ENCODE results near the gene LTBP1. TPM values are rescaled to one million over a fixed set of nuclear protein-coding genes. Genes with fewer than 3 reads are reported as not detected.

LTBP1 gene
- total and polyA plus RNA-seq, 4 donors: 5.8 to 57.6 (median 10.2) TPM

DNA sequence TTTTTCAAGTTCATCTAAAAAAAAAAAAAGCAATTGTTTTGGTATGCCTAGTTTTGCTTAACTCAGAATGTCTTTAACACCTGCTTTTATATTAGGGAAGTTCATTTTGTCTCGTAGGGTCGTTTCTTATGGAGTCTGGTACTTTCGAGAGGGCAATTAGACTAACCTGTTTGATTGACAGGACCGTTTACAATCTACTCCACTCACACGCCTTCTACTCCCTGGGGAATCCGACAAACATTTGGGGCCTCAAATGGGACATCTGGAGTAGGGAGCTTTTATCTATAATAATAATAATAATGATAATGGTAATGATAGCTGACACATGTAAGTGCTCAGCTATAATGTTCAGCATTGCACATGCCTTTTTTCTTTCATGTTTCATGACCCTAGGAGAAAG lies 268.1 kb downstream of the LTBP1 start:
- 79% methylated on average over 6 of the region's 6 CpGs for WGBS
- peaks cover 0 to 10% (median 3%) of the 10 kb centered on the region in 4 donors for H3K4me1 ChIP-seq (ENCODE audit: control insufficient read depth in 4 of 4, insufficient read depth in 4 of 4, low read length in 3 of 4)
- H3K27ac ChIP-seq (ENCODE audit: low read depth in 1 of 2, low read length in 2 of 2): no peak overlapping the region
- H3K27me3 ChIP-seq (ENCODE audit: control insufficient read depth in 4 of 4, insufficient read depth in 4 of 4, low read length in 3 of 4): no peaks in the 10 kb centered on the region
- DNase-seq (ENCODE audit: low spot score): no peak
- H3K4me3 ChIP-seq (ENCODE audit: low read depth in 1 of 3, low read length in 3 of 3): no peak overlapping the region
- no peaks in the 10 kb centered on the region for H3K9me3 ChIP-seq (ENCODE audit: control insufficient read depth in 4 of 4, low read length in 3 of 4)
- H3K9ac ChIP-seq (ENCODE audit: low read depth in 1 of 2, low read length in 2 of 2): no peak overlapping the region
- TF ChIP-seq EGR1 (IDR thresholded peaks at IDR 0.05; ENCODE audit: low read depth in 2 of 2): no peak
- TF ChIP-seq HNF4A (conservative IDR thresholded peaks at IDR 0.05): no peak
- TF ChIP-seq, protein P1, sequence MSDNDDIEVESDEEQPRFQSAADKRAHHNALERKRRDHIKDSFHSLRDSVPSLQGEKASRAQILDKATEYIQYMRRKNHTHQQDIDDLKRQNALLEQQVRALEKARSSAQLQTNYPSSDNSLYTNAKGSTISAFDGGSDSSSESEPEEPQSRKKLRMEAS (IDR thresholded peaks at IDR 0.05): no peak
- TF ChIP-seq, protein P2, sequence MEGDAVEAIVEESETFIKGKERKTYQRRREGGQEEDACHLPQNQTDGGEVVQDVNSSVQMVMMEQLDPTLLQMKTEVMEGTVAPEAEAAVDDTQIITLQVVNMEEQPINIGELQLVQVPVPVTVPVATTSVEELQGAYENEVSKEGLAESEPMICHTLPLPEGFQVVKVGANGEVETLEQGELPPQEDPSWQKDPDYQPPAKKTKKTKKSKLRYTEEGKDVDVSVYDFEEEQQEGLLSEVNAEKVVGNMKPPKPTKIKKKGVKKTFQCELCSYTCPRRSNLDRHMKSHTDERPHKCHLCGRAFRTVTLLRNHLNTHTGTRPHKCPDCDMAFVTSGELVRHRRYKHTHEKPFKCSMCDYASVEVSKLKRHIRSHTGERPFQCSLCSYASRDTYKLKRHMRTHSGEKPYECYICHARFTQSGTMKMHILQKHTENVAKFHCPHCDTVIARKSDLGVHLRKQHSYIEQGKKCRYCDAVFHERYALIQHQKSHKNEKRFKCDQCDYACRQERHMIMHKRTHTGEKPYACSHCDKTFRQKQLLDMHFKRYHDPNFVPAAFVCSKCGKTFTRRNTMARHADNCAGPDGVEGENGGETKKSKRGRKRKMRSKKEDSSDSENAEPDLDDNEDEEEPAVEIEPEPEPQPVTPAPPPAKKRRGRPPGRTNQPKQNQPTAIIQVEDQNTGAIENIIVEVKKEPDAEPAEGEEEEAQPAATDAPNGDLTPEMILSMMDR (IDR thresholded peaks at IDR 0.05; ENCODE audit: low read depth, low read length, missing input control): no peak
- TF ChIP-seq YY1 (IDR thresholded peaks at IDR 0.05): no peak
- TF ChIP-seq TAF1 (conservative IDR thresholded peaks at IDR 0.05): no peak
- no peak for TF ChIP-seq HNF4G (IDR thresholded peaks at IDR 0.05)
- H3K36me3 ChIP-seq (ENCODE audit: control insufficient read depth in 4 of 4, insufficient read depth in 3 of 4, low read depth in 1 of 4, low read length in 3 of 4): no peaks in the 10 kb centered on the region

DNA sequence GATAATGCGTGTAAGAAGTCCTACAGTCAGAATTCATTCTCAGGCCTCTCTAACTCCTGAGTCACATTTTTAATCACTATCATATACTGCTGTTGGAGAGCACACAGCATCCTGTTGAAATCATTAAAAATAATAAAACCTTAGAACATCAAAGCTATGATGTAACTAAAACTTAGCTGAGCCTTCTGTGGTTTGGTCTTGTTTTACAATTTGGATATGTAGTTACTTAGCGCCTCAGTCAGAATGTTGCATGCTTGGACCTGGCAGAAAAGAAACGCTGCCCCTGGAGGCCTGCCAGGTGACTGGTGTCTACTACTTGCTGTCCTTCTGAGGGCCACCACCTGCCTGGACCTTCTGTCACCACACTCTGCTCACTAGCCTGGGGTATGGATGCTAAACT lies 268.5 kb downstream of the LTBP1 start:
- H3K4me3 ChIP-seq (ENCODE audit: low read depth in 1 of 3, low read length in 3 of 3): no peak overlapping the region
- no peak overlapping the region for H3K27ac ChIP-seq (ENCODE audit: low read depth in 1 of 2, low read length in 2 of 2)
- no peaks in the 10 kb centered on the region for H3K27me3 ChIP-seq (ENCODE audit: control insufficient read depth in 4 of 4, insufficient read depth in 4 of 4, low read length in 3 of 4)
- WGBS: 83% methylated on average over 3 of the region's 3 CpGs
- TF ChIP-seq HNF4A (conservative IDR thresholded peaks at IDR 0.05) (no peak), RXRA (IDR thresholded peaks at IDR 0.05) (no peak), TAF1 (conservative IDR thresholded peaks at IDR 0.05) (no peak), JUND (IDR thresholded peaks at IDR 0.05) (no peak), EGR1 (IDR thresholded peaks at IDR 0.05; ENCODE audit: low read depth in 2 of 2) (no peak), FOXA1 (IDR thresholded peaks at IDR 0.05) (no peak), YY1 (IDR thresholded peaks at IDR 0.05) (no peak), NR2F2 (IDR thresholded peaks at IDR 0.05) (no peak), FOXA2 (IDR thresholded peaks at IDR 0.05) (no peak), RAD21 (IDR thresholded peaks at IDR 0.05) (no peak), HNF4G (IDR thresholded peaks at IDR 0.05) (no peak), GABPA (IDR thresholded peaks at IDR 0.05 in 1 of 2, conservative IDR thresholded peaks at IDR 0.05 in 1 of 2) (no peak), SP1 (IDR thresholded peaks at IDR 0.05) (no peak)
- TF ChIP-seq, protein P3, sequence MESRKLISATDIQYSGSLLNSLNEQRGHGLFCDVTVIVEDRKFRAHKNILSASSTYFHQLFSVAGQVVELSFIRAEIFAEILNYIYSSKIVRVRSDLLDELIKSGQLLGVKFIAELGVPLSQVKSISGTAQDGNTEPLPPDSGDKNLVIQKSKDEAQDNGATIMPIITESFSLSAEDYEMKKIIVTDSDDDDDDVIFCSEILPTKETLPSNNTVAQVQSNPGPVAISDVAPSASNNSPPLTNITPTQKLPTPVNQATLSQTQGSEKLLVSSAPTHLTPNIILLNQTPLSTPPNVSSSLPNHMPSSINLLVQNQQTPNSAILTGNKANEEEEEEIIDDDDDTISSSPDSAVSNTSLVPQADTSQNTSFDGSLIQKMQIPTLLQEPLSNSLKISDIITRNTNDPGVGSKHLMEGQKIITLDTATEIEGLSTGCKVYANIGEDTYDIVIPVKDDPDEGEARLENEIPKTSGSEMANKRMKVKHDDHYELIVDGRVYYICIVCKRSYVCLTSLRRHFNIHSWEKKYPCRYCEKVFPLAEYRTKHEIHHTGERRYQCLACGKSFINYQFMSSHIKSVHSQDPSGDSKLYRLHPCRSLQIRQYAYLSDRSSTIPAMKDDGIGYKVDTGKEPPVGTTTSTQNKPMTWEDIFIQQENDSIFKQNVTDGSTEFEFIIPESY (IDR thresholded peaks at IDR 0.05): no peak
- TF ChIP-seq, protein P1 (IDR thresholded peaks at IDR 0.05): no peak
- TF ChIP-seq, protein P4, sequence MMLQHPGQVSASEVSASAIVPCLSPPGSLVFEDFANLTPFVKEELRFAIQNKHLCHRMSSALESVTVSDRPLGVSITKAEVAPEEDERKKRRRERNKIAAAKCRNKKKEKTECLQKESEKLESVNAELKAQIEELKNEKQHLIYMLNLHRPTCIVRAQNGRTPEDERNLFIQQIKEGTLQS (IDR thresholded peaks at IDR 0.05): no peak
- TF ChIP-seq, protein P5, sequence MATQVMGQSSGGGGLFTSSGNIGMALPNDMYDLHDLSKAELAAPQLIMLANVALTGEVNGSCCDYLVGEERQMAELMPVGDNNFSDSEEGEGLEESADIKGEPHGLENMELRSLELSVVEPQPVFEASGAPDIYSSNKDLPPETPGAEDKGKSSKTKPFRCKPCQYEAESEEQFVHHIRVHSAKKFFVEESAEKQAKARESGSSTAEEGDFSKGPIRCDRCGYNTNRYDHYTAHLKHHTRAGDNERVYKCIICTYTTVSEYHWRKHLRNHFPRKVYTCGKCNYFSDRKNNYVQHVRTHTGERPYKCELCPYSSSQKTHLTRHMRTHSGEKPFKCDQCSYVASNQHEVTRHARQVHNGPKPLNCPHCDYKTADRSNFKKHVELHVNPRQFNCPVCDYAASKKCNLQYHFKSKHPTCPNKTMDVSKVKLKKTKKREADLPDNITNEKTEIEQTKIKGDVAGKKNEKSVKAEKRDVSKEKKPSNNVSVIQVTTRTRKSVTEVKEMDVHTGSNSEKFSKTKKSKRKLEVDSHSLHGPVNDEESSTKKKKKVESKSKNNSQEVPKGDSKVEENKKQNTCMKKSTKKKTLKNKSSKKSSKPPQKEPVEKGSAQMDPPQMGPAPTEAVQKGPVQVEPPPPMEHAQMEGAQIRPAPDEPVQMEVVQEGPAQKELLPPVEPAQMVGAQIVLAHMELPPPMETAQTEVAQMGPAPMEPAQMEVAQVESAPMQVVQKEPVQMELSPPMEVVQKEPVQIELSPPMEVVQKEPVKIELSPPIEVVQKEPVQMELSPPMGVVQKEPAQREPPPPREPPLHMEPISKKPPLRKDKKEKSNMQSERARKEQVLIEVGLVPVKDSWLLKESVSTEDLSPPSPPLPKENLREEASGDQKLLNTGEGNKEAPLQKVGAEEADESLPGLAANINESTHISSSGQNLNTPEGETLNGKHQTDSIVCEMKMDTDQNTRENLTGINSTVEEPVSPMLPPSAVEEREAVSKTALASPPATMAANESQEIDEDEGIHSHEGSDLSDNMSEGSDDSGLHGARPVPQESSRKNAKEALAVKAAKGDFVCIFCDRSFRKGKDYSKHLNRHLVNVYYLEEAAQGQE (IDR thresholded peaks at IDR 0.05): no peak
- TF ChIP-seq, protein P2 (IDR thresholded peaks at IDR 0.05; ENCODE audit: low read depth, low read length, missing input control): no peak
- H3K4me1 ChIP-seq (ENCODE audit: control insufficient read depth in 4 of 4, insufficient read depth in 4 of 4, low read length in 3 of 4): peaks cover 0 to 10% (median 3%) of the 10 kb centered on the region in 4 donors
- H3K9ac ChIP-seq (ENCODE audit: low read depth in 1 of 2, low read length in 2 of 2): no peak overlapping the region
- no peaks in the 10 kb centered on the region for H3K9me3 ChIP-seq (ENCODE audit: control insufficient read depth in 4 of 4, low read length in 3 of 4)
- no peak for DNase-seq (ENCODE audit: low spot score)
- H3K36me3 ChIP-seq (ENCODE audit: control insufficient read depth in 4 of 4, insufficient read depth in 3 of 4, low read depth in 1 of 4, low read length in 3 of 4): no peaks in the 10 kb centered on the region

All from liver (tissue), 9 donors.